HEK293T (cell line): Measurements from ENCODE around the gene TRIM37.

Experiments used
- ELF4 ChIP-seq: fragments of 450-650 bp; IDR thresholded peaks from 2 replicates; pipeline ENCODE4 v1.6.1; 2017; ENCODE audit warnings: antibody characterized with exemption
- FOXM1 ChIP-seq: fragments of 450-650 bp; IDR thresholded peaks from 2 replicates; pipeline ENCODE4 v1.6.1; 2017; ENCODE audit warnings: mild to moderate bottlenecking, borderline replicate concordance

DNA sequence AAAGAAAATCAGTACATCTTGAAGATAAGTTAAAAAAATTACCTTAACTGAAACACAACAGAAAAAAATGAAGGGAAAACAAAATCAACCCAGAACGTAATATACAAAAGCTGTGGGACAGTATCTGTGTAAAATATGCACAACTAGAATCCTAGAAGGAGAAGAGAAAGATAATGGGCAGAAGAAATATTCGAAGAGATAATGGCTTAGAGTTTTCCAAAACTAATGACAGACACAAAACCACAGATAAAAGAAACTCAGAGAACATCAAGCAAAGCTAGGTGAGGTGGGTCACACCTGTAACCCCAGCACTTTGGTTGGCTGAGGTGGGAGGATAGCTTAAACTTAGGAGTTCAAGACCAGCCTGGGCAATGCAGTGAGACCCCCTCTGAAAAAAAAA lies 117.1 kb downstream of the TRIM37 start:
- no peak for TF ChIP-seq FOXM1
- no peak for TF ChIP-seq ELF4
